Neural crest cell (in vitro differentiated cells): ENCODE measurements around the gene IL1RL2. TPM values are rescaled to one million over a fixed set of nuclear protein-coding genes. Genes with fewer than 3 reads are reported as not detected.

ENCODE experiments used
- DNase-seq: peaks from one replicate; pipeline ENCODE4 v3.0.0; 2021; ENCODE audit warnings: low read depth, mixed read lengths, low spot score
- H3K27ac Mint-ChIP-seq: one replicate; pipeline ENCODE4 v1.8.0; 2021; ENCODE audit warnings: mild to moderate bottlenecking, mixed read lengths; ENCODE audit not compliant: unreplicated experiment
- H3K27me3 Mint-ChIP-seq: 2 replicates; pipeline ENCODE4 v1.8.0; 2021; ENCODE audit warnings: low read depth, mild to moderate bottlenecking, mixed read lengths
- H3K36me3 Mint-ChIP-seq: 2 replicates; pipeline ENCODE4 v1.8.0; 2021; ENCODE audit warnings: low read depth, mild to moderate bottlenecking, mixed read lengths
- H3K4me1 Mint-ChIP-seq: 2 replicates; pipeline ENCODE4 v1.8.0; 2021; ENCODE audit warnings: mixed read lengths
- H3K4me3 Mint-ChIP-seq: one replicate; pipeline ENCODE4 v1.8.0; 2021; ENCODE audit warnings: mild to moderate bottlenecking, mixed read lengths
- H3K9me3 Mint-ChIP-seq: 2 replicates; pipeline ENCODE4 v1.8.0; 2021; ENCODE audit warnings: mixed read lengths
- CTCF ChIP-seq: fragments of 200-600 bp; sonication (generic); conservative IDR thresholded peaks from 2 replicates; pipeline ENCODE4 v1.5.0; 2021; ENCODE audit warnings: antibody characterized with exemption, mild to moderate bottlenecking
- total RNA-seq: library from RNA; stranded (reverse); gene quantifications from 2 replicates; pipeline ENCODE4 v1.2.1, GENCODE V29; 2021

Gene IL1RL2
- total RNA-seq, 1 donor from 2014 or later, result not detected

- no peaks in the 10 kb centered on the region for H3K9me3 Mint-ChIP-seq
- DNase-seq, result no peak
- no peak overlapping the region for H3K4me3 Mint-ChIP-seq
- no peaks in the 10 kb centered on the region for H3K36me3 Mint-ChIP-seq
- no peak overlapping the region for H3K27ac Mint-ChIP-seq
- H3K27me3 Mint-ChIP-seq, result peaks cover 14% of the 10 kb centered on the region
- H3K4me1 Mint-ChIP-seq, result peaks cover 5% of the 10 kb centered on the region
- TF ChIP-seq CTCF, result no peak
Observed at GRCh38 chr2:102241616-102242305, 54.9 kb downstream of the IL1RL2 start.

- Mint-ChIP-seq H3K36me3 (no peaks in the 10 kb centered on the region), H3K4me3 (no peak overlapping the region), H3K4me1 (peaks cover 5% of the 10 kb centered on the region), H3K27me3 (peaks cover 41% of the 10 kb centered on the region), H3K27ac (no peak overlapping the region), H3K9me3 (no peaks in the 10 kb centered on the region)
- no peak for TF ChIP-seq CTCF
- no peak for DNase-seq
Observed at GRCh38 chr2:102245266-102246151, 58.7 kb downstream of the IL1RL2 start.

DNA sequence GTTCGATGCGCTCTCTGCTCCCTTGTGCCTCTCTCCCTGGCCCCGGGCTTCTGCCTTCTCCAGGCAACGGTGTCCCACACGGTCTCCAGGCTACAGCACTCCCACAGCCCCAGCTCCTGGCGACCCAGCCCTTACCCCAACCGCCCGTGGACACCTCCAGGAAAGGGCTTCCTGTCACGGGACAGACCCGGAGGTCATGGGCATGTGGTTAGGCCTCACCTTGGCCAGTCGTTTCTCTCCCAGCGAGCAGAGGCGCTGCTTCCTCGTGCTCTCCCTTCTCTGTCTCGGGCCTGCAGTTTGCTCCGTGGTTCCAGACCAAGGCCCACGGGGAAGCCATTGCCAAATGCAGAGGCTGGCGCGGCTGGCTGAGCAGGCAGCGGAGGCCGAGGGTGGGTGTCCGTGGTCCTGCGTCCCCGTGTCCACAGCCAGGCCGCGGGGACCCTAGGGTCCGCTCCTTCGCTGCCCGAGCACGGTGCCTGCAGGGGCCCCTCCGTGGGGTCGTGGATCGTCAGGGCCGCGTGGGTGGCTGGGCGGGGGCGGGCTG lies 63.5 kb downstream of the IL1RL2 start:
- H3K4me3 Mint-ChIP-seq, result no peak overlapping the region
- H3K36me3 Mint-ChIP-seq, result no peaks in the 10 kb centered on the region
- H3K27ac Mint-ChIP-seq, result no peak overlapping the region
- no peak for TF ChIP-seq CTCF
- H3K27me3 Mint-ChIP-seq, result peaks cover 68% of the 10 kb centered on the region
- H3K9me3 Mint-ChIP-seq, result no peaks in the 10 kb centered on the region
- peaks cover 9% of the 10 kb centered on the region for H3K4me1 Mint-ChIP-seq
- DNase-seq, result no peak

DNA sequence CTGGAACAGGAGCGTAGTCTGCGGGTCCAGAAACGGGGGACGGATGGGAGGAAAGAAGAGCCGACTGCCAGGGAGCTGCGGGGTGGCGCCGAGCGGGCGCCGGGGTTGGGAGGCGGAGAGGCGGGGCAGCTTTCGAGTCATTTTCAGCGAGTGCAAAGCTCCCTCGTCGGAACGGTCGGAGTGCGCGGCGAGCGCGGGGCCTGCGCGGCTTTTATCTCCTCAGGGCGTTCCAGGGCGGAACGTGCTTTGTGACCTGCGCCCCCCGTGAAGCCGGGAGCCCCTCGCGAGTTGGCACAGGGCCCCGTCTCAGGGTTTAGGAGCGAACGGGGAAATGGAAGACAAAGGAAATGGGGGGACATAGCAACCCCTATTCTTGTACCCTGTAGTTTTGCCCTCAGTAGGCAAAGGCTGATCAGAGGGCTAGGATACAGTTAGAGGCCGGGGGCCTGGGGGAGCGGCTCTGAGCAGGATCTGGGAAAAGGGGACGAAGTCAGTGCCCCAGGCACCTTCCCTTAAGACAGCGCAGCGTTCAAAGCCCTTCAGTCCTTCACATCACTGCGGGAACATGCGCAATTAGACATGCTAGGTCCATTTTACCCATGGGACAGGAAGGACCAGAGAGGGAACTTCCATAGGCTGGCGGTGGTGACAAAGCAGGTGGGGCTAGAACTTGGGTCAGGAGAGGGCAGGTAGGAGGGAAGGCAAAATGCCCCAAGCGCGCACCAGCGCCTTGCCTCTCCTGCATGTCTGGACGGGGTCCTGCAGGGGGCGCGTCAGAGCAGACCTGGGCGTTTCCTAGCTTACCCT lies 64.4 kb downstream of the IL1RL2 start:
- Mint-ChIP-seq H3K36me3 (no peaks in the 10 kb centered on the region), H3K4me1 (peaks cover 9% of the 10 kb centered on the region), H3K4me3 (peak overlapping the region; percentile 81), H3K9me3 (no peaks in the 10 kb centered on the region), H3K27ac (no peak overlapping the region), H3K27me3 (peaks cover 66% of the 10 kb centered on the region)
- peak; percentile 79 for TF ChIP-seq CTCF
- DNase-seq, result peak; percentile 43

- H3K27ac Mint-ChIP-seq, result no peak overlapping the region
- no peak for DNase-seq
Observed at GRCh38 chr2:102251849-102252203, 65.0 kb downstream of the IL1RL2 start.

More at GRCh38 chr2:102251849-102252203, 65.0 kb downstream of the IL1RL2 start:
- Mint-ChIP-seq H3K36me3 (no peaks in the 10 kb centered on the region), H3K9me3 (no peaks in the 10 kb centered on the region), H3K4me3 (peak overlapping the region; percentile 81), H3K27me3 (peaks cover 65% of the 10 kb centered on the region), H3K4me1 (peaks cover 9% of the 10 kb centered on the region)
- TF ChIP-seq CTCF, result no peak
